ENCODE results near the gene COPZ1. TPM values are rescaled to one million over a fixed set of nuclear protein-coding genes. Genes with fewer than 3 reads are reported as not detected.

Gene COPZ1
- total RNA-seq, 1 experiment from 2014 or later, result 104 TPM

GRCh38 chr12:54392485-54393206 lies 67.7 kb downstream of the COPZ1 start:
- H3K4me1 Mint-ChIP-seq, result peaks cover 48 to 56% of the 10 kb centered on the region in 2 experiments
- no peak overlapping the region; a peak in 1 of 7 replicates for H3K27ac Mint-ChIP-seq
- H3K36me3 Mint-ChIP-seq (ENCODE audit: insufficient read depth in 1 of 3, low read depth in 3 of 3), result peaks cover 3 to 15% (median 6%) of the 10 kb centered on the region in 3 experiments; a peak in 4 of 7 replicates

More at GRCh38 chr12:54392485-54393206, 67.7 kb downstream of the COPZ1 start:
- H2BK120ac ChIP-seq (ENCODE audit: low read depth, low read length, poor library complexity, severe bottlenecking), result no peak overlapping the region
- H3K4ac ChIP-seq (ENCODE audit: low read depth, low read length), result no peak overlapping the region
- H3K4me2 ChIP-seq (ENCODE audit: insufficient read depth, insufficient read length, low read length), result no peak overlapping the region
- H3K4me1 ChIP-seq (ENCODE audit: insufficient read depth, low read length), result peaks cover 13% of the 10 kb centered on the region
- no peaks in the 10 kb centered on the region for H3K9me3 ChIP-seq (ENCODE audit: control insufficient read depth, low read depth, low read length)
- H3K4me3 Mint-ChIP-seq, result peak overlapping the region in 1 of 2 experiments; percentile 41; a peak in 2 of 5 replicates
- H3K18ac ChIP-seq (ENCODE audit: insufficient read length, low read depth, low read length), result no peak overlapping the region
- H3K14ac ChIP-seq (ENCODE audit: insufficient read depth, low read length), result no peak overlapping the region
- no peaks in the 10 kb centered on the region; the same call in 1 of the 2 replicates for H3K79me2 ChIP-seq (ENCODE audit: insufficient read depth, low read length)
- peak; percentile 27 for DNase-seq
- H3K23ac ChIP-seq (ENCODE audit: insufficient read length, low read depth, low read length), result no peak overlapping the region
- 100% methylated on average over 1 of the region's 8 CpGs for WGBS (ENCODE audit: extremely low coverage, insufficient read length, low lambda C conversion rate)
- H3T11ph ChIP-seq (ENCODE audit: low read length), result no peak overlapping the region
- no peak overlapping the region for H4K8ac ChIP-seq (replicated peaks; ENCODE audit: insufficient read length, low read depth, low read length)
- H3K9me3 Mint-ChIP-seq, result no peaks in the 10 kb centered on the region
- no peak overlapping the region for H2BK12ac ChIP-seq (ENCODE audit: insufficient read length, low read depth, low read length)
- no peak overlapping the region for H2AFZ ChIP-seq (ENCODE audit: low read length)
- no peak overlapping the region for H2BK5ac ChIP-seq (ENCODE audit: insufficient read length, low read length)
- no peaks in the 10 kb centered on the region for H4K20me1 ChIP-seq (ENCODE audit: control insufficient read depth, insufficient read depth, insufficient read length)
- peaks cover 19% of the 10 kb centered on the region for H3K27me3 Mint-ChIP-seq (ENCODE audit: low read depth)
- no peak overlapping the region for H4K91ac ChIP-seq (ENCODE audit: insufficient read length, low read depth, low read length)
- H2AK5ac ChIP-seq (ENCODE audit: insufficient read length, low read length), result no peak overlapping the region
- H3K79me1 ChIP-seq (ENCODE audit: insufficient read depth, low read depth, low read length, poor library complexity, severe bottlenecking), result no peaks in the 10 kb centered on the region
- peaks cover 18% of the 10 kb centered on the region for H3K23me2 ChIP-seq (ENCODE audit: insufficient read length, low read depth, low read length, poor library complexity, severe bottlenecking)
- no peak overlapping the region for H2BK15ac ChIP-seq (ENCODE audit: low read depth, low read length)
- TF ChIP-seq CTCF (conservative IDR thresholded peaks at IDR 0.05), result no peak
- H4K5ac ChIP-seq (ENCODE audit: insufficient read length, low read depth, low read length), result no peak overlapping the region
- H2BK20ac ChIP-seq (ENCODE audit: low read depth, low read length, poor library complexity, severe bottlenecking), result no peak overlapping the region
- no peak overlapping the region for H3K9ac ChIP-seq (ENCODE audit: extremely low read depth, insufficient read length, low read length)
- no peak overlapping the region for H3K27ac ChIP-seq (ENCODE audit: insufficient read length, low read depth, low read length)
- no peak overlapping the region for H3K56ac ChIP-seq (ENCODE audit: insufficient read length, low read depth, low read length)
- no peaks in the 10 kb centered on the region for H3K27me3 ChIP-seq (ENCODE audit: insufficient read depth, low read length)

All from H9 (cell line).